Measurements from ENCODE around the gene ZNF334.

ZNF334 gene

DNA sequence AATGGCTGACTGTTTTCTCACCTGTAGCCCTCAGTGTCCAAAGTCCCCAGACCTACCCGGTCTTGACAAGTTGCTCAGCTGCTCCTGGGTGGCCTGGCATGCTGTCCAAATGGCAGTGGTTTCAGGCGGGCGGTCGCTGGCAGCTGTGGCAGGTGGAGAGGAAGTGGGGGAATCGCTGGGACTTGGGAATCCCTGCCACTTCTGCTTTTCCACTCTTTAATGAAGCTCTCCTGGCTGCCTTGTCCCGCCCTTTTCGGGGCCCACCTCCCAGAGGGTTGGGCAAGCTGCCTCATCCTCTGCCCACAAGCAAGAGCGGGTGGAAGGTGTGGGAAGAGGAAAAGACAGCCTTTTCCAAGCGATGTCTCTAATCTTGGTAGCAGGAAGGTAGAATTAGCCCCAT is 37.1 kb upstream of the ZNF334 start, which contains the start of gene OCSTAMP:
OCSTAMP (minus strand) TSS at position 194 of the 400 bp plus-strand sequence; CDS start at position 100, 94 bp downstream.
- TF ChIP-seq, protein P1, sequence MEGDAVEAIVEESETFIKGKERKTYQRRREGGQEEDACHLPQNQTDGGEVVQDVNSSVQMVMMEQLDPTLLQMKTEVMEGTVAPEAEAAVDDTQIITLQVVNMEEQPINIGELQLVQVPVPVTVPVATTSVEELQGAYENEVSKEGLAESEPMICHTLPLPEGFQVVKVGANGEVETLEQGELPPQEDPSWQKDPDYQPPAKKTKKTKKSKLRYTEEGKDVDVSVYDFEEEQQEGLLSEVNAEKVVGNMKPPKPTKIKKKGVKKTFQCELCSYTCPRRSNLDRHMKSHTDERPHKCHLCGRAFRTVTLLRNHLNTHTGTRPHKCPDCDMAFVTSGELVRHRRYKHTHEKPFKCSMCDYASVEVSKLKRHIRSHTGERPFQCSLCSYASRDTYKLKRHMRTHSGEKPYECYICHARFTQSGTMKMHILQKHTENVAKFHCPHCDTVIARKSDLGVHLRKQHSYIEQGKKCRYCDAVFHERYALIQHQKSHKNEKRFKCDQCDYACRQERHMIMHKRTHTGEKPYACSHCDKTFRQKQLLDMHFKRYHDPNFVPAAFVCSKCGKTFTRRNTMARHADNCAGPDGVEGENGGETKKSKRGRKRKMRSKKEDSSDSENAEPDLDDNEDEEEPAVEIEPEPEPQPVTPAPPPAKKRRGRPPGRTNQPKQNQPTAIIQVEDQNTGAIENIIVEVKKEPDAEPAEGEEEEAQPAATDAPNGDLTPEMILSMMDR (IDR thresholded peaks at IDR 0.05; ENCODE audit: insufficient read depth, low read depth, low read length, missing control alignments) = no peak
- H3K4me3 ChIP-seq (ENCODE audit: low read length) = no peak within 1 kb of the TSS
- DNase-seq (ENCODE audit: low read depth) = no peak

DNA sequence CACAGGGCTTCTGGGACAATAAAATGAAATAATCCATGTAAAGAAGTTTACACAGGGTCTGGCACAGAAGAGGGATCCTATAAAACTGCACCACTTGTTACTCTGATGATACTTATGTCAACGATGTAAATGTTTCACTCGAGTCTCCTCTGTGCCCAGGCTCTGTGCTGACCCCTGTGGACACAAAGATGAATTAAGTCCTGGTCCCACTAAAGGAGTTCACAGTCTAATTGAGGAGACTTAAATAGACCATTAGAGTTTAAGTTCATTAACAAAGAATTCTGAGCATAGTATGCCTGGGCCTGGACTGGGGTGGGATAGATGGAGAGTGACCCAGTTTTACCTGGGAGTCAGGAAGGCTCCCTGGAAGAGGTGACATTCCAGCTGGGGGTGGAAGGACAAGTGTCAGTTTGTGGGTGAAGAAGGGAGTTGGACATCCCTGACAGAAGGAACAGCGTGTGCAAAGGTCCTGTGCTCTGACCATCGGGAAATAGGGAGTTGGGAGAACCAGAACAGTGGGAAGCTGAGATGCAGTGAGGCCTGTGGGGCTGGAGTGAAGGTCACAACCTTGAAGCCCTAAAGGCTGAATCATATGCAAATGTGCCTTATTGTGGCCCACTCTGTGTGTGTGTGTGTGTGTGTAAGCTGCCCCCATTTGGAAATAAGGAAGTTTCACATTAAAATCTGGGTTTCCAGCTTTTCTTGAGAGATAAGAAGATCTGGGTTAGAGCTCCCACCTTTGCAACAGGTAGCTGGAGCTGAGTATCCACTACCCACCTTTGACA is 36.0 kb upstream of the ZNF334 start:
- no peak for DNase-seq (ENCODE audit: low read depth)
- H3K4me3 ChIP-seq (ENCODE audit: low read length) = no peak overlapping the region
- TF ChIP-seq, protein P1 (IDR thresholded peaks at IDR 0.05; ENCODE audit: insufficient read depth, low read depth, low read length, missing control alignments) = no peak

DNA sequence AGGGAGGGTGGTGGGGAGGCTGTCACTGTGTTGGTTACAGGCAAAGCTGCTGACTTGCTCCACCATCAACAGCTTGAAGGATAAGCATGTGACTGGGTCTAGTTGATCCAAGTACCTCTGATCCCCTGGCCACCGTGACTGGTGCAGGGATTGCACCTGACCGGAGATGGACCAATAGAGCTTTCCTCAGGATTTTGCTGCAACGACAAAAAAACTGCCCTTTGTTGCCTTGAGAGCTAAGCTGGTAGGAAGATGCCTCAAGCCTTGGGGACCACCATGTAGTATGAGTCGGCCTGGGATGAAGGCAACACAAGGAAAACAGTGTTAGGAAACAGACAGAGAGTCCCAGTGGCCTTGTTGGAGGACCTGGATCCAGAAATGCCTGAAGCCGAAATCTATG is 35.3 kb upstream of the ZNF334 start:
- TF ChIP-seq, protein P1 (IDR thresholded peaks at IDR 0.05; ENCODE audit: insufficient read depth, low read depth, low read length, missing control alignments) = no peak
- DNase-seq (ENCODE audit: low read depth) = no peak
- H3K4me3 ChIP-seq (ENCODE audit: low read length) = no peak overlapping the region

DNA sequence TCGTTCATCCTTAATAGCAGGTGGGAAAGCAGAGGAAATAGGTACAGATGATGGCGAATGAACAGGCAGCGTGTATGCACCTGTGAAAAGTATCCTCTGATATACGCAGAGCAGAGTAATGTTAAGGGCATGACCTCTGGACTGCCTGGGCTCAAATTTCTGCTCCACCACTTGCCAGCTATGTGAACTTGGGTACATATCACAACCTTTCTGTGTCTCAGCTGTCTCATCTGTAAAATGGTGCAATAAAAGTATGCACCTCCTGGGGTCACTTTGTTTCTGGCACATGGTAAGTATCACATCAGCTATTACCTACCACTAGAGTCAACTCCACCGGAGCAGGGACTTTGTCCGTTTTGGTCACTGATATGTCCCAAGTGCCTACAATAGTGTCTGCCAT is 34.6 kb upstream of the ZNF334 start:
- no peak overlapping the region for H3K4me3 ChIP-seq (ENCODE audit: low read length)
- TF ChIP-seq, protein P1 (IDR thresholded peaks at IDR 0.05; ENCODE audit: insufficient read depth, low read depth, low read length, missing control alignments) = no peak
- DNase-seq (ENCODE audit: low read depth) = no peak

DNA sequence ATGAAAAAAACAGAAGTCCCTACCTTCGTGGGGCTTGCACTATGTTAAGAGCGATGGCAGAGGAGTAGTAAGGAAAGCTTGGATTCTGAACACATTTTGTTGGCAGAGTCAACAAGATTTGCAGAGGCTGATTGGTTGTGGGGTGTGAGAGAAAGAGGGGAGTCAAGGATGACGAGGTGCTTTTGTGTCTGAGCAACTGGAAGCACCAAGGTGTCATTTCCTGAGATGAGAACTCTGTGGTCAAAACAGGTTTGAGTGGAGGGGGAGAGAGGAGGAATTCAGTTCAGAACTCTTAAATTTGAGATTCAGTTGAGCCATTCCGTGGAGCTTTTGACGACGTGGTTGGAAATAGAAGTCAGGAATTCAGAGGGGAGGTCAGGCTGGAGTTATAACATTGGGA is 33.6 kb upstream of the ZNF334 start:
- H3K4me3 ChIP-seq (ENCODE audit: low read length) = no peak overlapping the region
- DNase-seq (ENCODE audit: low read depth) = no peak
- TF ChIP-seq, protein P1 (IDR thresholded peaks at IDR 0.05; ENCODE audit: insufficient read depth, low read depth, low read length, missing control alignments) = no peak

DNA sequence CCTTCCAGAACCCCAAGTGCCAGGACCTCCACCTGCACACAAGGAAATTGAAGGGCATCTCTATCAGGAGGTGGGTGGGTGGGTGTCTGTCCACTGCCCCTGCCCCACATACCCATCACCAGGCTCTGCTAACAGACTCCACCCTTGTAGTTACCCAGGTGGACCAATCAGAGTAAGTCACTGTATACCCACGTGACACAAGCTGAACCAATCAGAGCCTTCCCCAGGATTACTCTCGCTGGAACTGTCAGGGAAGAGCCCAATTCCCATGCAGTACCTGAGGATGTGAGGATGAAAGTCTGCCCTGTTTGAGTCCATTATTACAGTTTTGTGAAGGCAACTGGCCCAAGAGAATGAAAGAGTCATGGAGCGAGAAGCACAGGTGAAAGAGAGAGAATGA is 32.9 kb upstream of the ZNF334 start:
- no peak overlapping the region for H3K4me3 ChIP-seq (ENCODE audit: low read length)
- TF ChIP-seq, protein P1 (IDR thresholded peaks at IDR 0.05; ENCODE audit: insufficient read depth, low read depth, low read length, missing control alignments) = no peak
- no peak for DNase-seq (ENCODE audit: low read depth)

DNA sequence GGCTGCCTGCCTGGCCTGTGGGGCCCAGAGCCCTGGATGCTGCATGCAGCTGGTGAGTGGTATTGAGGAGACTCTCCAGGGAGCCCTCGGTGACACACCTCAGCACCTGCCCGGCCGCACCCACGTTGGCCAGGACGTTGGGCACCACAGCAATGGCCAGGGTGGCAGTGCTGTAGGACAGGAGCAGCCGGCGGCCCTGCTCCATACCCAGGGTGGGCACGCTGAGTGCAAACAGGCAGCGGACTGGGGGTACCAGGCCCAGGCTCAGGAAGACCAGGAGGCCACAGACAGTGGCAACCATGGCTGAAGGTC is 32.4 kb upstream of the ZNF334 start:
- TF ChIP-seq, protein P1 (IDR thresholded peaks at IDR 0.05; ENCODE audit: insufficient read depth, low read depth, low read length, missing control alignments) = no peak

More for the DNA sequence above, 32.4 kb upstream of the ZNF334 start:
- DNase-seq (ENCODE audit: low read depth) = no peak
- no peak overlapping the region for H3K4me3 ChIP-seq (ENCODE audit: low read length)

All from epithelial cell of esophagus (primary cell).